OCI-LY3 (cell line): ENCODE data around the gene ANOS1.

ENCODE experiments used
- H2AFZ ChIP-seq: fragments of 200-600, 300-600 bp; shearing (Covaris generic); 2 replicates; pipeline ENCODE4 v1.6.0; 2014; ENCODE audit warnings: antibody characterized with exemption, low read depth, low read length
- H3K27ac ChIP-seq: fragments of 200-600, 300-600 bp; sonication (generic); 2 replicates; pipeline ENCODE4 v1.5.1; 2014; ENCODE audit warnings: mild to moderate bottlenecking, low read length, moderate library complexity, mixed read lengths
- H3K27me3 ChIP-seq: fragments of 200-600, 300-600 bp; sonication (generic); 2 replicates; pipeline ENCODE4 v1.6.1; 2014; ENCODE audit warnings: low read depth, low read length, mixed read lengths
- H3K36me3 ChIP-seq: fragments of 200-600, 300-600 bp; sonication (generic); replicated peaks from 2 replicates; pipeline ENCODE3; 2014; ENCODE audit warnings: low read depth, low read length, mixed read lengths
- H3K4me1 ChIP-seq: fragments of 300-600, 200-600 bp; sonication (generic); 2 replicates; pipeline ENCODE4 v1.6.1; 2014; ENCODE audit warnings: low read length, mixed read lengths
- H3K4me2 ChIP-seq: fragments of 200-600, 300-600 bp; sonication (generic); 2 replicates; pipeline ENCODE4 v1.6.1; 2014; ENCODE audit warnings: low read length, mixed read lengths
- H3K4me3 ChIP-seq: fragments of 300-600, 200-600 bp; sonication (generic); 2 replicates; pipeline ENCODE4 v1.5.1; 2014; ENCODE audit warnings: antibody characterized with exemption, mild to moderate bottlenecking, low read length, moderate library complexity
- H3K79me2 ChIP-seq: fragments of 300-600, 200-600 bp; shearing (Covaris generic); 2 replicates; pipeline ENCODE4 v1.6.1; 2014; ENCODE audit warnings: mild to moderate bottlenecking, low read length, mixed read lengths
- H3K9ac ChIP-seq: fragments of 300-600, 200-600 bp; shearing (Covaris generic); 2 replicates; pipeline ENCODE4 v1.6.0; 2014; ENCODE audit warnings: mild to moderate bottlenecking, low read length, moderate library complexity
- H3K9me3 ChIP-seq: fragments of 200-600, 300-600 bp; shearing (Covaris generic); 2 replicates; pipeline ENCODE4 v1.6.1; 2014; ENCODE audit warnings: low read length, mixed read lengths; ENCODE audit not compliant: insufficient read depth
- H4K20me1 ChIP-seq: fragments of 200-600, 300-600 bp; sonication (generic); 2 replicates; pipeline ENCODE4 v1.6.1; 2016; ENCODE audit warnings: low read length, mixed read lengths; ENCODE audit not compliant: insufficient read depth
- CTCF ChIP-seq: fragments of 200-600, 300-600 bp; sonication (generic); IDR thresholded peaks from 2 replicates; pipeline ENCODE4 v1.5.1; 2014; ENCODE audit warnings: antibody characterized with exemption, low read length, low read depth
- EZH2phosphoT487 ChIP-seq: fragments of 200-600 bp; shearing (Covaris generic); IDR thresholded peaks from 2 replicates; pipeline ENCODE4 v1.6.1; 2018; ENCODE audit warnings: antibody characterized with exemption, mixed run types, low read depth

ANOS1 gene

GRCh38 chrX:8579602-8580001, 152.3 kb downstream of the ANOS1 start:
- Histone ChIP-seq H3K36me3 (no peaks in the 10 kb centered on the region), H3K9ac (no peak overlapping the region), H4K20me1 (no peaks in the 10 kb centered on the region), H3K79me2 (no peaks in the 10 kb centered on the region), H2AFZ (no peak overlapping the region), H3K4me2 (no peak overlapping the region), H3K4me1 (no peaks in the 10 kb centered on the region), H3K4me3 (no peak overlapping the region), H3K27ac (no peak overlapping the region), H3K9me3 (no peaks in the 10 kb centered on the region), H3K27me3 (no peaks in the 10 kb centered on the region)
- TF ChIP-seq CTCF (no peak), EZH2phosphoT487 (no peak)

- H3K4me3 ChIP-seq, result no peak overlapping the region
These were observed 155.1 kb downstream of the ANOS1 start for GRCh38 chrX:8576821-8577220.

GRCh38 chrX:8565729-8566128, 166.2 kb downstream of the ANOS1 start:
- no peaks in the 10 kb centered on the region for H3K4me1 ChIP-seq
- H3K9ac ChIP-seq, result no peak overlapping the region
- no peak overlapping the region for H2AFZ ChIP-seq
- no peaks in the 10 kb centered on the region for H3K36me3 ChIP-seq
- TF ChIP-seq EZH2phosphoT487 (no peak), CTCF (no peak)
- no peaks in the 10 kb centered on the region for H4K20me1 ChIP-seq
- H3K27ac ChIP-seq, result no peak overlapping the region
- no peak overlapping the region for H3K4me2 ChIP-seq
- no peaks in the 10 kb centered on the region for H3K27me3 ChIP-seq
- H3K79me2 ChIP-seq, result no peaks in the 10 kb centered on the region
- H3K9me3 ChIP-seq, result no peaks in the 10 kb centered on the region
- H3K4me3 ChIP-seq, result no peak overlapping the region

More at GRCh38 chrX:8576821-8577220, 155.1 kb downstream of the ANOS1 start:
- TF ChIP-seq EZH2phosphoT487 (no peak), CTCF (no peak)
- Histone ChIP-seq H3K9me3 (no peaks in the 10 kb centered on the region), H2AFZ (no peak overlapping the region), H3K4me2 (no peak overlapping the region), H4K20me1 (no peaks in the 10 kb centered on the region), H3K27ac (no peak overlapping the region), H3K36me3 (no peaks in the 10 kb centered on the region), H3K27me3 (no peaks in the 10 kb centered on the region), H3K4me1 (no peaks in the 10 kb centered on the region), H3K79me2 (no peaks in the 10 kb centered on the region), H3K9ac (no peak overlapping the region)

- Histone ChIP-seq H3K36me3 (no peaks in the 10 kb centered on the region), H3K4me2 (no peak overlapping the region), H3K27ac (no peak overlapping the region), H4K20me1 (no peaks in the 10 kb centered on the region), H3K4me1 (no peaks in the 10 kb centered on the region), H3K9me3 (no peaks in the 10 kb centered on the region), H3K27me3 (no peaks in the 10 kb centered on the region), H2AFZ (no peak overlapping the region), H3K9ac (no peak overlapping the region), H3K79me2 (no peaks in the 10 kb centered on the region), H3K4me3 (no peak overlapping the region)
- TF ChIP-seq CTCF (no peak), EZH2phosphoT487 (no peak)
These were observed 183.5 kb downstream of the ANOS1 start for GRCh38 chrX:8548446-8548845.
